ENCODE data around the gene PROKR1.

PROKR1 gene

DNA sequence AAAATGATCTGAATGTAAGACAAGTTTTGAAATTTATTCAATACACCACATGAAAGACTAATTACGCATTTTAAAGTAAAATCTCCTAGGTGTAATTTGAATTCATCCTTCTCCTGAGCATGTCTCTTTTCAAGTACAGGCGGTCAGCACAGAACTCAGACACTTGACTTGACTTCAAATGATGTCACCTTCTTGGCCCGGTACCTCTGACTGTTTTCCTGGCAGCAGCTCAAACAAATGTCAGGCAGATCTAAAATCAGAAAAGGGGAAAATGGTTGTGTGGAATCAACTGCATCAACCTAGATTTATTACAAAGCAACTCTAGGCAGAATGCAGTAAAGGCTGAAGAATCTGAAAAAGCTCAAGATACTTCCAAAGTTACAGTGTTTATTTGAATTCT lies 11.4 kb upstream of the PROKR1 start:
- H3K9ac ChIP-seq (ENCODE audit: low read depth, low read length, poor library complexity, severe bottlenecking): no peak overlapping the region
- no peak overlapping the region for H2AFZ ChIP-seq (ENCODE audit: low read length)
- H3K4me2 ChIP-seq (ENCODE audit: low read depth, low read length, poor library complexity, severe bottlenecking): no peak overlapping the region
- no peaks in the 10 kb centered on the region for H4K20me1 ChIP-seq (ENCODE audit: insufficient read depth, low read length, poor library complexity, severe bottlenecking)
- H3K9me2 ChIP-seq (replicated peaks; ENCODE audit: low read depth, low read length): no peaks in the 10 kb centered on the region
- no peaks in the 10 kb centered on the region for H3K36me3 ChIP-seq (ENCODE audit: insufficient read depth, low read length)
- H3K4me1 ChIP-seq (ENCODE audit: insufficient read depth, low read length, poor library complexity, severe bottlenecking): no peaks in the 10 kb centered on the region
- no peak overlapping the region for H3K4me3 ChIP-seq (ENCODE audit: low read length, poor library complexity, severe bottlenecking)
- H3K79me2 ChIP-seq (ENCODE audit: insufficient read depth, low read length): no peaks in the 10 kb centered on the region
- H3K9me3 ChIP-seq (ENCODE audit: insufficient read depth, low read depth, low read length): no peaks in the 10 kb centered on the region
- H3K27me3 ChIP-seq (ENCODE audit: insufficient read depth, low read length, poor library complexity, severe bottlenecking): no peaks in the 10 kb centered on the region
- no peaks in the 10 kb centered on the region for H3F3A ChIP-seq (ENCODE audit: low read depth)
- TF ChIP-seq CTCF (conservative IDR thresholded peaks at IDR 0.05; ENCODE audit: low read length) (no peak), EZH2phosphoT487 (IDR thresholded peaks at IDR 0.05; ENCODE audit: borderline replicate concordance) (no peak)

DNA sequence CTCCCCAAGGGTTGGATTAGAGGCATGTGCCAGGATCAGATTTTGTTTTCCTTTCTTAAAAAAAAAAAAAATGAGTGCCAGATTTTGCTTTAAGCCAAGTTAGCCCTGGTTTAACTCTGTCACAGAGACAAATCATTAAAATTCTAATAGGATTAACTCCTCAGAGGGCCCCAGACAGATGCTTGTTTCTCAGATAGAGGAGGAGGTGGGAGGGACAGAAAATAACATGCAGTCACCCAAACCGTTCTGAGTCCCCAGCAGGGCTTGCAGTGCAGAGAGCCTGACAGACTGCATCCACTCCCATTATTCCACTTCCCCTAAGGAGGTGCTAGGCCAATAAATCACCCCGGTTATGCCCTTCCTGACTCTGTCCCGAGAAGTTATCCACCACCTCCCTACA lies 6.3 kb upstream of the PROKR1 start:
- Histone ChIP-seq H3K79me2 (ENCODE audit: insufficient read depth, low read length) (no peaks in the 10 kb centered on the region), H3F3A (ENCODE audit: low read depth) (no peaks in the 10 kb centered on the region), H3K4me1 (ENCODE audit: insufficient read depth, low read length, poor library complexity, severe bottlenecking) (no peaks in the 10 kb centered on the region), H2AFZ (ENCODE audit: low read length) (no peak overlapping the region), H3K36me3 (ENCODE audit: insufficient read depth, low read length) (no peaks in the 10 kb centered on the region), H3K4me2 (ENCODE audit: low read depth, low read length, poor library complexity, severe bottlenecking) (no peak overlapping the region), H3K27me3 (ENCODE audit: insufficient read depth, low read length, poor library complexity, severe bottlenecking) (no peaks in the 10 kb centered on the region), H3K4me3 (ENCODE audit: low read length, poor library complexity, severe bottlenecking) (no peak overlapping the region), H3K9me2 (replicated peaks; ENCODE audit: low read depth, low read length) (no peaks in the 10 kb centered on the region), H4K20me1 (ENCODE audit: insufficient read depth, low read length, poor library complexity, severe bottlenecking) (no peaks in the 10 kb centered on the region), H3K9me3 (ENCODE audit: insufficient read depth, low read depth, low read length) (no peaks in the 10 kb centered on the region; the same call in 1 of the 2 replicates), H3K9ac (ENCODE audit: low read depth, low read length, poor library complexity, severe bottlenecking) (no peak overlapping the region)
- TF ChIP-seq EZH2phosphoT487 (IDR thresholded peaks at IDR 0.05; ENCODE audit: borderline replicate concordance) (no peak), CTCF (conservative IDR thresholded peaks at IDR 0.05; ENCODE audit: low read length) (no peak)

GRCh38 chr2:68643874-68644485 lies 601 bp downstream of the PROKR1 start:
- Histone ChIP-seq H2AFZ (ENCODE audit: low read length) (no peak overlapping the region), H3K79me2 (ENCODE audit: insufficient read depth, low read length) (no peaks in the 10 kb centered on the region), H3F3A (ENCODE audit: low read depth) (no peaks in the 10 kb centered on the region), H3K9me3 (ENCODE audit: insufficient read depth, low read depth, low read length) (no peaks in the 10 kb centered on the region; the same call in 1 of the 2 replicates), H3K9me2 (replicated peaks; ENCODE audit: low read depth, low read length) (no peaks in the 10 kb centered on the region), H4K20me1 (ENCODE audit: insufficient read depth, low read length, poor library complexity, severe bottlenecking) (no peaks in the 10 kb centered on the region), H3K4me2 (ENCODE audit: low read depth, low read length, poor library complexity, severe bottlenecking) (no peak overlapping the region), H3K27me3 (ENCODE audit: insufficient read depth, low read length, poor library complexity, severe bottlenecking) (no peaks in the 10 kb centered on the region), H3K4me1 (ENCODE audit: insufficient read depth, low read length, poor library complexity, severe bottlenecking) (peaks cover 14% of the 10 kb centered on the region), H3K36me3 (ENCODE audit: insufficient read depth, low read length) (no peaks in the 10 kb centered on the region), H3K9ac (ENCODE audit: low read depth, low read length, poor library complexity, severe bottlenecking) (no peak overlapping the region), H3K4me3 (ENCODE audit: low read length, poor library complexity, severe bottlenecking) (no peak overlapping the region)
- TF ChIP-seq CTCF (conservative IDR thresholded peaks at IDR 0.05; ENCODE audit: low read length): no peak

Measured in Loucy (cell line).